Retina (tissue), 1 donor: ENCODE measurements around the gene GALP.
"Not testable (repeated sequence)": the region's sequence is repeated elsewhere in the genome, so short reads cannot be mapped to it uniquely, and the experiment has no call there.

Experiments
- DNase-seq: peaks from one replicate; pipeline ENCODE4 v3.0.0-alpha.2; 2016

GALP gene

DNA sequence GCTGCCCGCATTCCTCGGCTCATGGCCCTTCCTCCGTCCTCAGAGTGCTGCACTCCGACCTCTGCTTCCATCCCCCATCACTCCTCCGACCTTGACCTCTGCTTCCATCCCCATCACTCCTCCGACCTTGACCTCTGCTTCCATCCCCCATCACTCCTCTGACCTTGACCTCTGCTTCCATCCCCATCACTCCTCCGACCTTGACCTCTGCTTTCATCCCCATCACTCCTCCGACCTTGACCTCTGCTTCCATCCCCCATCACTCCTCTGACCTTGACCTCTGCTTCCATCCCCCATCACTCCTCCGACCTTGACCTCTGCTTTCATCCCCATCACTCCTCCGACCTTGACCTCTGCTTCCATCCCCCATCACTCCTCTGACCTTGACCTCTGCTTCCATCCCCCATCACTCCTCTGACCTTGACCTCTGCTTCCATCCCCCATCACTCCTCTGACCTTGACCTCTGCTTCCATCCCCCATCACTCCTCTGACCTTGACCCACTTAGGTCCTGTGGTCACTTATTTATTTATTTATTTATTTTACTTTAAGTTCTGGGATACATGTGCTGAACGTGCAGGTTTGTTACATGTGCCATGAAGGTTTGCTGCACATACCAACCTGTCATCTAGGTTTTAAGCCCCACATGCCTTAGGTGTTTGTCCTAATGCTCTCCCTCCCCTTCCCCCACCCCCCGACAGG, 26.7 kb upstream of the GALP start:
- DNase-seq, result not testable (repeated sequence)

DNA sequence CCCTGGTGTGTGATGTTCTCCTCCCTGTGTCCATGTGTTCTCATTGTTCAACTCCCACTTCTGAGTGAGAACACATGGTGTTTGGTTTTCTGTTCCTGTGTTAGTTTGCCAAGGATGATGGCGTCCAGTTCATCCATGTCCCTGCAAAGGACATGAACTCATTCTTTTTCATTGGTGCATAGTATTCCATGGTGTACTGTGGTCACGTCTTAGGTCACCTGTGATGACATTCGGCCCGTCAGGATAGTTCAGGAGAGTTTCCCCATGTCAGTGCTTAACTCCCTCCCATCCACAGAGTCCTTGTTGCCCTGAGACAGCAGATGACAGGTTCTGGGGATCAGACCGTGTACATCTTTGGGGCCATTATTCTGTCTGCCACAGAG, 26.2 kb upstream of the GALP start:
- no peak for DNase-seq

DNA sequence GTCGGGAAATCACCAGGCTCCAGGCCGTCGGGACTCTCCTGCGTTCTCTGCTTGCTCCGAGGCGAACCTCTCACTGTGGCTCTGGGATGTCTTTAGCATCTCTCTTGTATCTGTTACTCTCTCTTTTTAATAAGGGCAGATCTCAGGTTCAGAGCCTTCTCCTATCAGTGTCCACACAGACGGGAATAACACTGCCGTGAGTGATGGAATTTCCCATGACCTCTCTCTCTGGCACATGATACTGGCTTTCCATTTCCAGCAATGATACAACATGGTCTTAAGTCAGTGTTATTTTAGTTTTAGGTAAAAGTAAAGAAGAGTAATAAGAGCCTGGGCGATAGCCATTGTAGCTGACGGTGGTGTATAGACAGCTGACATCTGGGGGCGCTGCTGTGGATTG, 25.4 kb upstream of the GALP start:
- DNase-seq, result no peak

DNA sequence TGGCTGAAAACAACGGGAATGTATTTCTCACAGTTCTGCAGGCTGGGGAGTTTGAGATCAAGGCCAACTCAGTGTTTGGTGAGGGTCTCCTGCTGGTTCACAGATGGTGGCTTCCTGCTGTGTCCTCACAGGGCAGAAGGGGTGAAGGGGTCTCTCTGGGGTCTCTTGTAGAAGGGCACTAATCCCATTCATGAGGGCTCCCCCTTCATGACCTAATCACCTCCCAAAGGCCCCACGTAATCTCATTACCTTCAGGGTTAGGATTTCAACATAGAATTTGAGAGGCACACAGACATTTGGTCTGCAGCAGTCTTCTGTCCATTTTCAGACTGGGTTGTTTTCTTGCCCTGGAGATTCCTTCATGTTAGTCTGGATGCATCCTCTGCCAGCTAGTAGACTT, 23.2 kb upstream of the GALP start:
- DNase-seq, result no peak

DNA sequence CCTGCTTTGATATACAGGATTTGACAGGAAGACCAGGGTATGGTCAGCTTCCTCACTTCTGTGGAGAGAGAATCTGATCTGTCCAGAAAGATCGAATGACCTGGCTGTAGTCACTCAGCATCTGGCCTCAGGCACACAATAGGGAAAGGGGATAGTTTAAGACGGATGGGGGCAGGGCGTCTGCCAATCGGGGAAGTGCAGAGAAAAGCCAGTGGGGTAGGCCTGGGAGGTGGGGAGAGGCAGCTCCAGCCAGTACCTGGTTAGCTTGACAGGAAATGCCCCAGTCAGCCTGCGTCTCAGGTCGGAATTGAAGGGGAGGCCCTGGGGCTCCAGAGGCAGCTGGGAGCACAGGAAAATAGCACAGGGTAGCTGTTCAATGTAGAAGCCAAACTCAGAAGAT, 22.3 kb upstream of the GALP start:
- no peak for DNase-seq

DNA sequence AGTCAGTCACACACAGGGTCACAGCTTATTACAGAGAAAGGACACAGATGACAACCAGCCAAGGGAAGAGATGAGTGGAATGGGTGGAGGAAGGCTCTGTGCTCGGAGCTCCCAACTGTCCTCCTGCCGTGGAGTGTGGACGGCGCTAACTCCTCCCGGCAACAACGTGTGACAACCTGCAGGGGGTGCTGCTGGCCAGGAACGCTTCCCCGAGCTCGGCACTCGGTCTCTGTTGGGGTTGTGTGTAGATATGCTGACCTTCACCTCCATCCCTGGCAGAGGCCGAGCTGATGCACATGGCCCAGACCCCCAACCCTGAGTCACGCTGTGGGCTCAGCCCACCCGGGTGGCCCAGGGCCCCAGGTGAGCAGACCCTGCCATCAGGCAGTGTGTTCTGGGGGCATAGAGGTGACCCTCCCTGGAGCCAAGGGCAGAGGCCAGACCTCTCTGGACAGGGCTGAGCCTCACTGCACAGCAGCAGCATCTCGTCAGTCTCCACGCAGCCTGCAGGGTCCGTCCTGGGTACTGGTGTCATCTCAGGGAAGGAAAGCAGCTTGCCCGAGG, 20.6 kb upstream of the GALP start:
- DNase-seq, result no peak

DNA sequence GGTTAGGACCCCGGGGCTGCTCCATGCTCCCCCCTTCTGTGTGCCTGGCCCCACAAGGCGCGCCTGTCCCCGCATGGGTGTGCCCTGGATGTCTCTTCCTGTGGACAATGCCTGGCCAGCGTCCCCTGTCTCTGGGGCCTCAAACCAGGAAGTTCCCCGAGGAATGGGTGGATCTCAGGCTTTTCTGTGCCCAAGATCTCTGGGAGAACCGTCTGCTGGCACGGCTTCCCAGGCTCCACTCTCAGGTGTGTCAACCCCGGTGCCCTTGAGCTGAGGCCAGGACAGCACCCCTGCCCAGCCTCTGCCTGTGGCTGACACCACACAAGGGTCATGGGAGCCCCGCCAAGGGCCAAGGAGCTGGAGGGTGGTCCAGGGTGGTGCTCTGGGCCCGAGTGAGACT, 19.0 kb upstream of the GALP start:
- DNase-seq, result no peak

DNA sequence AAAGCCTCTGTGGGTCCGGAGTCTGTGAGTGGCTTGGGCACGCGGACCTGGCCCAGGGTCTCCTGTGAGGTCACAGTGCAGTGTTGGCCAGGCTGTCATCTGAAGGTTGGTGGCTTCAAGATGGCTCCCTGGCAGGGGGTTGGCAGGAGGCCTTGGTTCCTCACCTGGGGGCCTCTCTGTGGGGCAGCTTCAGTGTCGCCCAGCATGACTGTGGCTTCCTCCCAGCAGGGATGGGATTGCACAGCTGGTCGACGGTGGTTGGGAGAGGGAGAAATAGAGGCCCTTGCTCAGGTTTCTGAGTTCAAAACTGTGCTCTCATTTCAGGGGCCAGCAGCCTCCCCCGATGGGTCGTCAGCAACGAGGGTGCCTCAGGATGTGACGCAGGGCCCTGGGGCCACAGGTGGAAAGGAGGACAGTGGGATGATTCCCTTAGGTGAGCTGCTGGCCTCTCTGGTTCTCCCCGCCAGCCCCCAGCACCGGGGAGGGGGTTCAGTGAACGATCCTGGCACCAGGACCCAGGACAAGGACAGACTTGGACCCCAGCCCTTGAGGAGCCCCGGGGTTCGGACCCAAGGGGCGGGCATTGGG, 17.5 kb upstream of the GALP start:
- no peak for DNase-seq

DNA sequence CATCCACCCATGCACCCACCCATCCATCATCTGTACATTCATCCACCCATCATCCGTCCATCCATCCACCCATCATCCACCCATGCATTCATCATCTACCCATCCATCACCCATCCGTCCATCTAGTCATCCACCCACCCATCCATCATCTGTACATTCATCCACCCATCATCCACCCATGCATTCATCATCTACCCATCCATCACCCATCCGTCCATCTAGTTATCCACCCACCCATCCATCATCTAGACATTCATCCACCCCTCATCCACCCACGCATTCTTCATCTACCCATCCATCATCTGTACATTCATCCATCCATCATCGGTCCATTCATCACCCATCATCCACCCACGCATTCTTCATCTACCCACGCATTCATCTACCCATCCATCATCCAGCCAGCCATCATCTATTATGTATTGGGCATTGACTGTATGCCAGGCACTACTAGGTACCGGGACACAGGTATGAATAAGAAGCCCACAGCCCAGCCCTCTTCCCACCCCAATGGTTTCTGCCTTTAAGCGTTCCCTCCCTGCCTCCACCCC, 16.7 kb upstream of the GALP start:
- DNase-seq, result no peak

DNA sequence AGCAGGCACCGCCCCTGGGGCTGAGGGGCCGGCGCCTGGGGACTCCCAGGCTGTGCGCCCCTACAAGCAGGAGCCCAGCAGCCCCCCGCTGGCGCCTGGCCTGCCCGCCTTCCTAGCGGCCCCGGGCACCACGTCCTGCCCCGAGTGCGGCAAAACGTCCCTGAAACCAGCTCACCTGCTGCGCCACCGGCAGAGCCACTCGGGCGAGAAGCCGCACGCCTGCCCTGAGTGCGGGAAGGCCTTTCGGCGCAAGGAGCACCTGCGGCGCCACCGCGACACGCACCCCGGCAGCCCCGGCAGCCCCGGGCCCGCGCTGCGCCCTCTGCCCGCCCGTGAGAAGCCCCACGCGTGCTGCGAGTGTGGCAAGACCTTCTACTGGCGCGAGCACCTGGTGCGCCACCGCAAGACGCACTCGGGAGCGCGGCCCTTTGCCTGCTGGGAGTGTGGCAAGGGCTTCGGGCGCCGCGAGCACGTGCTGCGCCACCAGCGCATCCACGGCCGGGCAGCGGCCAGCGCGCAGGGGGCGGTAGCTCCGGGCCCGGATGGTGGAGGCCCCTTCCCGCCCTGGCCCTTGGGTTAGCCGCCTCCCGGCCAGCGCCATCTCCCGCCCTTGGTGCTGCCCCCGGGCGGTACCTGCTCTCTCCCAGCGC, 16.1 kb upstream of the GALP start:
- no peak for DNase-seq

DNA sequence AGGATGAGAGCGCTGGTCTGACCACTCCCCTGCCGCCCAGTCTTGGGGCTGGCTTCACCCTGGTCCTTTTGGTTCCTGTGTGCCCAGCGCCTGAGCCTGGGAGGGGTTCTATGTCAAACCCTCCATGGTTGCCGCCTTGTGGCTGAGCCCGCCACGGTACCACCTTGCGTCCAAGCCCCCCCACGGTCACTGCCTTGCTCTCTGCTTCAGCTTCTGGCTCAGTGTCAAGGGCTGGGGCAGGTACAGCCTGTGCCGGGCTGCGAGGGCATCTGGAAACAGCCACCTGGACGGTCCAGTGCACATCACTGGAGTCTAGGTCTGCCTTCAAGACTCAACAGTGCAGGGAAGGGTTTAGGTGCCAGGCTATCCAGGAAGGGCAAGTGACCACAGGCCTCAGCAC, 14.3 kb upstream of the GALP start:
- DNase-seq, result no peak

DNA sequence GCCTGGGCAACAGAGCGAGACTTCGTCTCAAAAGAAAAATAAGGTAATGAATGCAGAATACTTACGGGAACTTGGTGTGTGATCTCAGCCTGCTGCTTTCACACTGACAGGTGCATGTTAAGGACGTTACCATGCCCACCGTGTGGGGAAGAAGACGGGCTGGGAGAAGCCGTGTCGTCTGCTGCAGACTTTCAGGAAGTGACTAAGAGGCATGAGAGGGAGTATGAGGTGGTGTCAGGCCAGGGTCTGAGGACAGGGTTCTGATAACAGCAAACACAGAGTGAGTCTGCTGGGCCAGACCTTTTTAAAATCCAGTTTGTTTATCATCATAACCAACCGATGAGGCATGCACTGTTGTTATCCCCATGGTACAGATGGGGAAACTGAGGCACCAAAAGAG, 13.6 kb upstream of the GALP start:
- no peak for DNase-seq

DNA sequence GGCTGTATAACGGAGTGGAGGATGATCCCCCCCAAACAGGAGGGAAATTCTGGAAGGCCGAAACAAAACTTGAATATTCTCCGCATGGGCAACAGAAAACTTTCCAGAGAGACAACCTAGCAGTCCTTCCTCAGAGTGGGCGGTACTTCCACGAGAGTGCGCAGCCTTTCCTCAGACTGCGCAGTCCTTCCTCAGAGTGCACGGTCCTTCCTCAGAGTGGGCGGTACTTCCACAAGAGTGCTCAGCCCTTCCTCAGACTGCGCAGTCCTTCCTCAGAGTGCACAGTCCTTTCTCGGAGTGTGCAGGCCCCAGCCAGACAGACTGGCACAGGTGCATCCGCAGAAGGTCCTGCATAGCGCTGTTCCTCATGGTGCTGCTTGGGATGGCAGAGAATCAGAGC, 12.7 kb upstream of the GALP start:
- no peak for DNase-seq

DNA sequence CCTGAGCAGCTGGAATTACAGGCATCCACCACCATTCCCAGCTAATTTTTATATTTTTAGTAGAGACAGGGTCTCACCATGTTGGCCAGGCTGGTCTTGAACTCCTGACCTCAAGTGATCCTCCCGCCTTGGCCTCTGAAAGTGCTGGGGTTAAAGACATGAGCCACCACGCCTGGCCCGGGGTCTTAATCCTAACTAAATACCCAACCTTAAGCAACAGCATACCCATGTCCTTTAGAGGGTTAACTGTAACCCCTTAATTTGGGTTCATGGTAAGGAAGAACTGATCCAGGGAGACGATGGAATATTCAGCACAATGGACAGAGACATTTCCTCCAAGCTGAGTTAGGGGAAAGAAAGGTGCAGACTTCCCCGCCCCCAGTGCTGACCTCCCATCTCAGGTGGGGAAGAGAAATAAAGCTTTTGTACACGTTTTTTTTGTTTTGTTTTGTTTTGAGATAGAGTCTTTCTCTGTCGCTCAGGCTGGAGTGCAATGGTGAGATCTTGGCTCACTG, 8.7 kb upstream of the GALP start:
- no peak for DNase-seq

DNA sequence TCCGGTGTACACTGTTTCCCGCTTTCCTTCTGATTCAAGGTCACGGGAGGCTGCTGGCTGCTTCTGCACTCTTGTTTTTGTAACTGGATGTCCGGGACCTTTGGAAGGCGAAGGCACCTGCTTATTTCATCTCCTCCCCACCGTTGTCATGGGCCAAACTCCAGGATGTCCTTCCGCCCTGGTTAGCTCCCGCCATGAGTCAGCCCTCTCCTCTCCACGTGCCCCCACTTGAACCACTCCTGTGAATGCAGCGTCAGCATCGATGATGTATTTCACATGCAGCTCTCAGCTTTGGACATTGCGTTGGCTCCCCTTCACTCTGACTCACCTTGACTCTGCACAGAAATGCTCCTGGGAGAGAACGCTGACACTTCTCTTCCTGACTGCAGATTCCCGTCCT, 5.5 kb upstream of the GALP start:
- no peak for DNase-seq

DNA sequence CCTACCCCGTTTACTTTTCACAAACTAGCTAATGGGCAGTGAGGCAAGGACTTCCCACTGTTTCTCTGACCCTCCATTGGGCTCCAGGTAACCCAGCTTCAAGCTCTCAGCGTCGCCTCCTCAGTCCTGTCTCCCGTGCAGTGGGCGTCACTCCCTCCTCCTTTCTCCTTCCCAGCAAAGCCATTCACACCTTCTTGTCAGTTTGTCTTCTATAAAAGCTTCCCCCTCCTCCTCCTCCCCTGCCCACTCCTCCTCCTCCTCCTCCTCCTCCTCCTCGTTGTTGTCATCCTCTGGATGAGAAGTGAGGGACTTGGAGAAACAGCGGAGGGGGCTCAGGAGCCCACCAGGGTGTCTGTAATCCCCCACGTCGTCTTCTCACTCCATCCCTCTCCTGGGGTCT, 1.7 kb upstream of the GALP start:
- no peak for DNase-seq

DNA sequence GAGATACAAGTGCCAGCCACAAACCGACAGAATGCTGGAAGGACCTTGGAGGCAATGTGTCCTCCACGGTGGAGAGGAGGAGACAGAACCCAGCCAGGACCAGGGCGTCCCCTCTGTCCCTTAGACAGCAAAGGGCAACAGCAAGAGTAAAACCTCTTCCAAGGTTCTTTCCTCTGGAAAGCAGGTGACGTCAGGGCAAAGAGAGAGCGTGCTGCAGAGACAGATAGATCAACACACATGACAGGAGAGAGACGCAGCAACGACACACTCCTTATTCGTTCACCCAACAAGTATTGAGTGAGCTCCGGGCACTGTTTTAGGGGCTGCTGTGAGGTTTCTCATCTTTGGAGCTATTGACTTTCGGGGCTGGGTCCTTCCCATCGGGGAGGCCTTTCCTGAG, 1.3 kb upstream of the GALP start:
- peak; percentile 17 for DNase-seq

DNA sequence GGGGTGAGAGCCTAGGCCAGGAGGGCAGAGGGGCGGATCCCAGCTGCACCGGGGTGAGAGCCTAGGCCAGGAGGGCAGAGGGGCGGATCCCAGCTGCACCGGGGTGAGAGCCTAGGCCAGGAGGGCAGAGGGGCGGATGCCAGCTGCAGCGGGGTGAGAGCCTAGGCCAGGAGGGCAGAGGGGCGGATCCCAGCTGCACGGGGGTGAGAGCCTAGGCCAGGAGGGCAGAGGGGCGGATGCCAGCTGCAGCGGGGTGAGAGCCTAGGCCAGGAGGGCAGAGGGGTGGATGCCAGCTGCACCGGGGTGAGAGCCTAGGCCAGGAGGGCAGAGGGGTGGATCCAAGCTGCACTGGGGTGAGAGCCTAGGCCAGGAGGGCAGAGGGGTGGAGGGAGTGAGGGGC, 502 bp downstream of the GALP start:
- not testable (repeated sequence) for DNase-seq

DNA sequence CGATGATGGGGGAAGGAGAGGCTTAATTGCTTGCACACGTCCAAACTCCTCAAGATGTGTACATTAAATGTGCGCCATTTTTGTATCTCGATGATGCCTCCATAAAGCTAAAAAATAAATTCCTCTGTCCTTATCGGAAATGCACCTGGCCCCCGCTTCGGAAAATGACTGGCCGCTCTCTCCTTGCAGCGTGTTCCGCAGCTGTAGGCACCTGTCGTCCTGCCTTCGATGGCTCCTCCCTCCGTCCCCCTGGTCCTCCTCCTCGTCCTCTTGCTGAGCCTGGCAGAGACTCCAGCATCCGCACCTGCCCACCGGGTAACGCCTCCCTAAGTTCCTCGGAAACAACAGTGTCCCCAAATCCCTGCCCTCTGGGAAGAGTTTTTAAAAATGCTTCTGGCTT, 1.1 kb downstream of the GALP start:
- DNase-seq, result no peak

DNA sequence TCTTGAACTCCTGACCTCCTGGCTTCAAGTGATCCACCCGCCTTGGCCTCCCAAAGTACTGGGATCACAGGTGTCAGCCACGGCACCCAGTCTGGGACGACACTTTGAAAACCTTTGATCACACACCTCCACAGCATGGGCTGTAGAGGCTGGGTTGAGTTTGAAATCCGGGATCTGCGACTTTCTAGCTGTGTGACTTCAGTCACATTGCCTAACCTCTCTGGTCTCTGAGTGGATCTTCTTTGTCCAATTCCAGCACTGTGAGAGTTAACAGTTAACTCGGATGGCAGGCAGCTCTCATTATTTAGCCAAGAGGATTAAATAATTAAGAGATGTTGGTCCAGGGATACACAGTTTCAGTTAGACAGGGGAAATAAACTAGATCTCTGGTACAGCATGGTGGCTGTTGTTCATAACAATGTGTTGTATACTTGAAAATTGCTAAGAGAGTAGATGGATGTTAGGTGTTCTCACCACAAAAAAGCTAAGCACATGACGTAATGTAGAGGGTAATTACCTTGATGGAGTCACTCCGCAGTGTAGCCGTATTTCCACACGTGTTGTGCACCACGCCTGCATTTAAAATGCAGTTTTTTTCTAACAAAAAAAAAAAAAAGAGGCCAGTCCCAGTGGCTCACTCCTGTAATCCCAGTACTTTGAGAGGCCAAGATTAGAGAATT, 1.9 kb downstream of the GALP start:
- DNase-seq, result no peak

DNA sequence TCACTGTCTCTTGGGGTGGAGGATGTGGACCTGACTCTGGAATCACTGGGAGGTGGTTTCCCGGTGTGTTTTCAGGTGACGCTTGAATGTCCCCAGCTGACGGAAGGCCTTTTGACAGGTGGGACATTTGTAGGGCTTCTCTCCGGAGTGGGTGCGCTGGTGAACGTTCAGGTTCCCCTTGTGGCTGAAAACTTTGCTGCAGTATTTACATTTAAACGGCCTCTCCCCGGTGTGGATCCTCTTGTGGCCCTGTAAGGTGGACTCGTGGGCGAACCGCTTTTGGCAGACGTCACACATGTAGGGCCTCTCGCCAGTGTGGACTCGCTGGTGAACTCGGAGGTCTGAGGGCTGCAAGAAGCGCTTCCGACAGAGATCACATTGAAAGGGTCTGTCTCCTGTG, 14.0 kb downstream of the GALP start:
- peak; percentile 27 for DNase-seq

DNA sequence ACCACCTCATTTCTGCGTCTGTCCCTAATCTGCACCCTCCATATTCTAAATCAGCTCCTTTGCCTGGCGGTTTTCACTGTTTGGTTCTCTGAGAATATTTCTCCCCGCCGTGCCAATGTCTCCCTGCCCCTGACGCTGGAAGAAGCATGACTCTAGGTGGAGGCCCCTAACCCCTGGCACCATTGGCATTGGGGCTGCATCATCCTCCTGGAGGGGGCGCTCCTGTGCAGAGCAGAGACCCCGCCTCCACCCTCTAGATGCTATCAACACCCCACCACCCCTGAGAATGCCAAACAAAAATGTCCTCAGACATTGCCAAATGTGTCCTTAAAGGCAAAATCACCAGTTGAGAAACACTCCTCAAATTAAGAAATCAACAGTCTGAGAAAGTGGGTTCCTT, 15.3 kb downstream of the GALP start:
- no peak for DNase-seq

DNA sequence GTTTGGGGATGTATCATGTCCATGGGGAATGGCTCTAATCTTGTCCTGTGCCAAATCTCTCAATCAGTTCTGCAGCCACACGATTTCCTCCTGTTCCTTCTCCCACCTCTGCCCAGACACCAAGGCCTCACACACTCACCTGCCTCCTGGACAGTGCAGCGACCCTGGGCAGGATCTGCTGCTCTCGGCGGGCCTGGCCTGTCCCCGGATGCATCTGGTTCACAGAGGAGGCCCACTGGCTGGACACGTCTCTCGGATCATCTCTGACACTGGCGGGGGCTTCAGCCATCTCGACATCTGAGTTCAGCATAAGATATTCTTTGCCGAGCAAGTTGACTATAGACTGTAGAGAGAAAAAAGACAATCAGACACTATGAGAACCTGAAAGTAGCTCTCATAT, 15.9 kb downstream of the GALP start:
- DNase-seq, result no peak
